Adipose tissue (tissue), 3 donors: ENCODE results near the gene GAS2L2. TPM values are rescaled to one million over a fixed set of nuclear protein-coding genes. Genes with fewer than 3 reads are reported as not detected.
"Not testable (repeated sequence)": the region's sequence is repeated elsewhere in the genome, so short reads cannot be mapped to it uniquely, and the experiment has no call there.

ENCODE experiments used
- H3K27ac ChIP-seq: one replicate; pipeline ENCODE4 v1.5.1; 2013; ENCODE audit warnings: low read depth, low read length
- WGBS, 3 donors: extraction: QIAGEN DNeasy Blood & Tissue Kit; methylation state at CpG; one replicate each; pipeline ENCODE4 v1.1.7; 2013; 5-methylcytosine and 5-hydroxymethylcytosine counted together
- polyA plus RNA-seq, 3 donors: library from polyadenylated mRNA; stranded (reverse); fragments of 200-250 nt; gene quantifications; one replicate each; pipeline ENCODE4 v1.2.3, GENCODE V29; 2013
- donor health status: healthy with polysubstance abuse.
- donor health status: Bipolar disorder and iron deficiency.
- donor health status: healthy.

Gene GAS2L2
- polyA plus RNA-seq, 3 donors, result 0.22 to 0.46 (median 0.24) TPM

GRCh38 chr17:35714988-35715387 is 38.1 kb downstream of the GAS2L2 start:
- H3K27ac ChIP-seq, result no peak overlapping the region
- 81 to 89% (median 83%) methylated on average over 2 of the region's 2 CpGs for WGBS, 3 donors

DNA sequence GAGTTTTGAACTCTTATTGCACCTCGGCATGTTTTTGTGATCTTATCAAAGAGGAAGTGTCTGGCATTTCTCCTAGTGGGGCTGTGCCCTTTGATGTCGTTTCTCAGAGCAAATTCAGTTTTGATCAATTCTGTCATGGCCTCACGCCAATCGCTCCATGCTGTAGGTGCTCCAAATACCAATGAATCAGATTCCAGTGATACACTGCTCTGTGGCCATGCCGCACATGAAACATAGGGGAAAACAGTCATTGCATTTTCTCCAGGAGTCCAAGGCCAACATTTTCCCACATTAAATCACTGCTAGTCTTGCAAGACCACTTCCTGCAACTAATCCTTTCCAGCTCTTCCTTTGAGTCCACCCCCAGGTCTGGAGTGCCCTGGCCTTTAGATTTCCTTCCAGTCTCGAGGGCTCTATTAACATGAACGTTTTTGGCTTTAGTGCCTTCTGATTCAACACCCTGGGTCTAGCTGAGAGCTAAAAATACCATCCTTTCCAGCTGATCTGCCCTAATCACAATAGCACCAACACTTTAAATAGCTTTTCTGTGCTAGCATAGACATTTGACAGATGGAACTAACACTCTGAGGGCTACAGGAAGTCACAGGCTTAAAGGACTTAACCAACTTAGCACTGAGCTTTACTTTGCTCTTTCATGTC is 39.8 kb downstream of the GAS2L2 start:
- H3K27ac ChIP-seq, result no peak overlapping the region
- WGBS, 3 donors, result 8 to 30% (median 24%) methylated on average over 7 of the region's 7 CpGs

DNA sequence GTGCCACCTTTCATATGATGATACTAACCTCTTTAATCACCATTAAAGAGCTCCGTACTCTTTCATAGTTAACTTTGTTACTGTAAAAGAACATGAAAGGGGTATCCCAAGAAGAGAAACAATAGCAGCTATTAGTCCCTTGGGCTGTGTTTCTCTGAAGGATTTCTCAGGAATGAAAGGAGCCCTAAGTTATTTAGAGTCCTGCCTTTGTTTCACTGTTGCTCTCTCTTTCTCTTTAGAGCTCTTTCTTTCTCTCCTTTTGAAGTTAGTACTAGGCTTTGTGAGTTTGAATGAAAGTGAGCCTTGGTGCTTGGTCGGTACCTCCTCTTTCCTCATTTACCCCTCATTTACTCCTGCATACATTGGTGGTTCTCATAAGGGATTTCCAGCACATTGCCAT is 42.1 kb downstream of the GAS2L2 start:
- WGBS, 3 donors, result 96 to 100% (median 98%) methylated on average over 2 of the region's 2 CpGs
- H3K27ac ChIP-seq, result no peak overlapping the region

- H3K27ac ChIP-seq, result no peak overlapping the region
- WGBS, 3 donors, result 69 to 79% (median 73%) methylated on average over 3 of the region's 3 CpGs
These were observed 43.2 kb downstream of the GAS2L2 start for GRCh38 chr17:35709874-35710273.

GRCh38 chr17:35708951-35709350 is 44.1 kb downstream of the GAS2L2 start:
- WGBS, 3 donors, result 8 to 47% (median 36%) methylated on average over 3 of the region's 3 CpGs
- no peak overlapping the region for H3K27ac ChIP-seq

GRCh38 chr17:35708149-35708548 is 44.9 kb downstream of the GAS2L2 start:
- H3K27ac ChIP-seq, result no peak overlapping the region
- 52 to 76% (median 71%) methylated on average over 3 of the region's 3 CpGs for WGBS, 3 donors

GRCh38 chr17:35705705-35706104 is 47.3 kb downstream of the GAS2L2 start:
- H3K27ac ChIP-seq, result no peak overlapping the region
- WGBS, 3 donors, result 65 to 94% (median 86%) methylated on average over 5 of the region's 5 CpGs

DNA sequence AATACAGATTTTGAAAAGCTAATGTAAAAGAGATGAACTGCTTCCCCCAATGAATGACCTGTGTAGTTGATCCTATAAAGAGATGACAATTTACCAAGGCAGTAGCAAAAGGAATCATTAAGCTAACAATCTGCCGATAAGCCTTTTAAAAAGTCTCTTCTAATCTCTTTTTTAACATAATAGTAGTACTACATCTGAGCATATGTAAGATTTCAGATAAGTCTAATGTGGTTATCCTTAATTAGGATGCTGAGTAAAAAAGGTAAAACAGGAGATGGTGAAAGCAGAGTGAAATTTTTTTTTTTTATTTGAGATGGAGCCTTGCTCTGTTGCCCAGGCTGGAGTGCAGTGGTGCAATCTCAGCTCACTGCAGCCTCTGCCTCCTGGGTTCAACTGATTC is 47.8 kb downstream of the GAS2L2 start:
- WGBS, 3 donors, result 97 to 99% (median 97%) methylated on average over 1 of the region's 1 CpG
- H3K27ac ChIP-seq, result no peak overlapping the region

- WGBS, 3 donors, result 96 to 100% (median 98%) methylated on average over 2 of the region's 2 CpGs
- not testable (repeated sequence) for H3K27ac ChIP-seq
These were observed 49.7 kb downstream of the GAS2L2 start for GRCh38 chr17:35703308-35703707.

GRCh38 chr17:35701491-35701890 is 51.5 kb downstream of the GAS2L2 start:
- WGBS, 3 donors, result 85 to 94% (median 91%) methylated on average over 5 of the region's 5 CpGs
- no peak overlapping the region for H3K27ac ChIP-seq

DNA sequence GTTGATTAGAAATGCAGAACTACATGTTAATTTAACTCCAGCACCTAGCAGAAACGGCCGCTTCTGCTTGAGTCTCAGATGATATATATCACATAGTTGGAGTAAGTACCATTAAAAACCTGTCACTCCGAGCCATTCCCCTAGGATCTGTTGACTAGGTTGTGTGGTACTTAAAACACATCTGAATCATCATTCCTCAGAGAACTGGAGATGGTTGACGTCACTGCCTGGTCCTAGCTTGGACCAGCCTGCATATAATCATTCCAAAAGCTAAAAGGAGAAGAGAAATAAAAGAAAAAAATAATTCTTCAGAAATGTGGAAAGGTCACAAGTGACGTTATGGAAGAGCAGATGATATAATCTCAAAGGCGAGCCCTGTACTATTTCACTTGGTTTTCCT is 52.9 kb downstream of the GAS2L2 start:
- WGBS, 3 donors, result 81 to 92% (median 84%) methylated on average over 6 of the region's 6 CpGs
- H3K27ac ChIP-seq, result no peak overlapping the region

DNA sequence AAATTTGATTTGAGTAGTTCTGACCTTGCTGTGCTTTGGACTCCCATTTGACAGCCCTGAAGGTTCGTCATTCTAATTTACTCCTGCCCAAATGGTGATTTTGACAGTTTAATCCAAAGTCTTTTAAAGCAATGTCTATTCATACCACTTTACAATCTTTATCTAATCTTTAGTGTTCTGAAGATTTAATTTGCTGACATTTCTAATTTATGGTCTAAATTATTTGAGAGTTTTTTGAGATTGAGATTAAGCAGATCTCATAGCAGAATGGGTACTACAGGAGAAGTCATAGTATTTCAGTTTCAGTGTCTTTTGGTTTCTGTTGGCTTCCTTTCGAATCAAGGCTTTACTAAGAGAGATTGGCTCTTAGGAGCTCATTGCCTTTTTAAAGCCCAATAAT is 54.2 kb downstream of the GAS2L2 start:
- 83 to 95% (median 92%) methylated on average over 2 of the region's 2 CpGs for WGBS, 3 donors
- no peak overlapping the region for H3K27ac ChIP-seq

DNA sequence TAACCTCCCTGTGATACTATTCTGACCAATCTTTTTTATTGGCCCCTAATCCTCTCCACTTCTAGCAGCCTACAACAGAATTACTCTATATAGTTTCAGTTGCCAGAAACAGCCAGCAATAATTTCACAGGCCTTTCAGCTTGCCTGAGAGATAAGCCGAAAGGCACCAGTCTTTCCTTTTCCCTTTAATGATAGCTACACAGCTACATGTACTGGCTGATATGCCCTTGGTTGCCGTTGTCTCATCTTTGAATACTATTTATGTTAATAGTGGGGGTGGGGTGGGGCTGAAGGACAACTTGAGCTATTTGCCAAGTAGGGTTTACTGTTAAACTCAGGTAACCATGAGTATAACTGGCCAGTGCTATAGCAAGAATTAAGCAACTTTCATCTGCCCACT is 57.4 kb downstream of the GAS2L2 start:
- 39 to 92% (median 84%) methylated on average over 2 of the region's 2 CpGs for WGBS, 3 donors
- H3K27ac ChIP-seq, result no peak overlapping the region

DNA sequence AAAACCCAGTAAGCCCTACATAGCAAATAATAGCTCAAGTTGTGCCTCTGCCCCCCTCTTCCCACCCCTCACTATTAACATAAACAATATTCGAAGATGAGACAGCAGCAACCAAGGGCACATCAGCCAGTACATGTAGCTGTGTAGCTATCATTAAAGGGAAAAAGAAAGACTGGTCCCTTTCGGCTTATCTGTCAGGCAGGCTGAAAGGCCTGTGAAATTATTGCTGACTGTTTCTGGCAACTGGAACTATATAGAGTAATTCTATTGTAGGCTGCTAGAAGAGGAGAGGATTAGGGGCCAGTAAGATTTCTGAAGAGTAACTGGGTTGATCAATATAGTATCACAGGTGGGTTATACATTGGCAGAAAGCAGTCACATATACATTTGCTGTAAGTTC is 58.1 kb downstream of the GAS2L2 start:
- H3K27ac ChIP-seq, result no peak overlapping the region
- 75 to 90% (median 90%) methylated on average over 2 of the region's 2 CpGs for WGBS, 3 donors

Other genes with a start within 250 kb of the GAS2L2 start
- gene SLFN12L, start 215.6 kb downstream of the GAS2L2 start, polyA plus RNA-seq, result under 1 TPM; 0.16 to 0.80 (median 0.79) TPM
- under 1 TPM in 1 of 3 donors, not detected in 2; 0.11 TPM for gene SLFN14, start 192.4 kb downstream of the GAS2L2 start, polyA plus RNA-seq
- gene PEX12, start 174.7 kb downstream of the GAS2L2 start, polyA plus RNA-seq, result 1 to 10 TPM; 1.9 to 3.1 (median 3.0) TPM
- 10 to 100 TPM; 23.5 to 48.2 (median 43.5) TPM for gene AP2B1, start 165.9 kb downstream of the GAS2L2 start, polyA plus RNA-seq
- gene RASL10B, start 21.6 kb downstream of the GAS2L2 start, polyA plus RNA-seq, result 10 to 100 TPM in 2 of 3 donors, 1 to 10 TPM in 1; 5.6 to 42.8 (median 21.1) TPM
- under 1 TPM in 1 of 3 donors, not detected in 2; 0.09 TPM for gene C17orf50, start 7.6 kb upstream of the GAS2L2 start, polyA plus RNA-seq
- gene MMP28, start 42.4 kb upstream of the GAS2L2 start, polyA plus RNA-seq, result 10 to 100 TPM in 2 of 3 donors, 1 to 10 TPM in 1; 3.3 to 32.2 (median 18.7) TPM
- 100 to 1,000 TPM in 1 of 3 donors, 10 to 100 TPM in 2; 68.1 to 123 (median 85.1) TPM for gene TAF15, start 56.2 kb upstream of the GAS2L2 start, polyA plus RNA-seq
- under 1 TPM in 1 of 3 donors, not detected in 2; 0.04 TPM for gene HEATR9, start 115.7 kb upstream of the GAS2L2 start, polyA plus RNA-seq
- 1 to 10 TPM in 2 of 3 donors, under 1 TPM in 1; 0.74 to 7.4 (median 6.7) TPM for gene CCL5, start 127.1 kb upstream of the GAS2L2 start, polyA plus RNA-seq
- gene RDM1, start 177.5 kb upstream of the GAS2L2 start, polyA plus RNA-seq, result not detected
- not detected for gene LYZL6, start 190.5 kb upstream of the GAS2L2 start, polyA plus RNA-seq
- under 1 TPM; 0.09 to 0.45 (median 0.17) TPM for gene CCL16, start 228.3 kb upstream of the GAS2L2 start, polyA plus RNA-seq
- gene CCL14, start 233.5 kb upstream of the GAS2L2 start, polyA plus RNA-seq, result 100 to 1,000 TPM in 1 of 3 donors, 10 to 100 TPM in 2; 30.9 to 170 (median 91.0) TPM
- under 1 TPM in 1 of 3 donors, not detected in 2; 0.07 TPM for gene CCL15, start 248.3 kb upstream of the GAS2L2 start, polyA plus RNA-seq